K562 (cell line): ENCODE measurements around the gene DENND2A. TPM values are rescaled to one million over a fixed set of nuclear protein-coding genes. Genes with fewer than 3 reads are reported as not detected.
A peak's percentile ranks its signal among the peaks of the same experiment; 100 is the strongest.

Experiments used
- ATAC-seq: fragments of 200-7000 bp; cut with Tn5 transposase; 3 replicates; pipeline ENCODE4 v1.9.1; 2020; ENCODE audit warnings: moderate library complexity
- BruUV-seq: library from RNA; stranded (reverse); fragments of 400-500 nt; replicated peaks from 2 replicates; lab custom pipeline; 2021; lab: Mats Ljungman, UMichigan
- CTCF ChIA-PET: fragments of 300-600 bp; formaldehyde crosslinking; extraction: SDS; loops from one replicate; lab custom pipeline; 2021; ENCODE audit warnings: low intra/inter-chr PET ratio; lab: Yijun Ruan, JAX
- POLR2A ChIA-PET: fragments of 300-600, 350-650 bp; sonication (Branson Sonifier 250); formaldehyde crosslinking; extraction: SDS; loops from one replicate; lab custom pipeline; 2021; ENCODE audit warnings: antibody characterized with exemption, inconsistent platforms; lab: Yijun Ruan, JAX
- DNase-seq, 4 experiments: peaks; one replicate each; pipeline versions ENCODE4 v3.0.0 to v3.0.0-alpha.2; 2011 to 2018; ENCODE audit warnings: low spot score in 3 of 4, mixed read lengths in 3 of 4; ENCODE audit errors: extremely low read depth in 1 of 4
- FAIRE-seq: peaks from 2 replicates; lab custom pipeline; 2011; peaks lifted over from hg19 to GRCh38; lab: Jason Lieb, UNC
- H2AFZ ChIP-seq: 2 replicates; pipeline ENCODE4 v1.6.0; 2011; ENCODE audit warnings: low read depth, low read length, control low read depth, inconsistent platforms
- H3K27ac ChIP-seq: fragments of 200-600 bp; 3 replicates; pipeline ENCODE4 v1.8.0; 2011; ENCODE audit warnings: low read depth, mild to moderate bottlenecking, control low read depth, inconsistent platforms, low read length, moderate library complexity, mixed read lengths; ENCODE audit errors: extremely low read depth
- H3K27me3 ChIP-seq, 2 experiments: fragments of 300-600 bp in 1 of 2; 2 replicates in 1 of 2; 3 replicates in 1 of 2; pipeline versions ENCODE4 v1.6.0 to v1.8.0; 2011; ENCODE audit warnings: inconsistent platforms in 2 of 2, low read length in 2 of 2, mild to moderate bottlenecking in 1 of 2, mixed read lengths in 1 of 2, moderate library complexity in 1 of 2; ENCODE audit not compliant: control insufficient read depth in 2 of 2, insufficient read depth in 2 of 2
- H3K36me3 ChIP-seq: fragments of 300-600 bp; 3 replicates; pipeline ENCODE4 v1.8.0; 2011; ENCODE audit warnings: mild to moderate bottlenecking, low read length, inconsistent platforms; ENCODE audit not compliant: control insufficient read depth, insufficient read depth
- H3K4me1 ChIP-seq, 2 experiments: fragments of 200-600 bp in 1 of 2; replicated peaks in 1 of 2; 2 replicates in 1 of 2; 3 replicates in 1 of 2; pipeline versions ENCODE4 v1.5.1 to v1.8.0; 2011; ENCODE audit warnings: inconsistent platforms in 2 of 2, low read length in 2 of 2, mild to moderate bottlenecking in 1 of 2, mixed read lengths in 1 of 2, moderate library complexity in 1 of 2; ENCODE audit not compliant: control insufficient read depth in 2 of 2, insufficient read depth in 2 of 2
- H3K4me2 ChIP-seq: 2 replicates; pipeline ENCODE4 v1.6.1; 2011; ENCODE audit warnings: low read length, control low read depth, inconsistent platforms, mixed read lengths; ENCODE audit not compliant: insufficient read depth
- H3K4me3 ChIP-seq: fragments of 200-600 bp; sonication (generic), shearing (Covaris generic); 2 replicates; pipeline ENCODE4 v1.5.1; 2016; ENCODE audit warnings: control low read depth, inconsistent platforms
- H3K79me2 ChIP-seq: fragments of 200-600 bp; 3 replicates; pipeline ENCODE4 v1.8.0; 2011; ENCODE audit warnings: low read length, inconsistent platforms; ENCODE audit not compliant: control insufficient read depth, insufficient read depth
- H3K9ac ChIP-seq, 2 experiments: 2 replicates each; pipeline versions ENCODE4 v1.6.0 to v1.6.1; 2011; ENCODE audit warnings: low read depth in 2 of 2, low read length in 2 of 2, control low read depth in 1 of 2, inconsistent platforms in 1 of 2, mild to moderate bottlenecking in 1 of 2, mixed read lengths in 1 of 2; ENCODE audit not compliant: insufficient read depth in 1 of 2
- H3K9me1 ChIP-seq: one replicate; pipeline ENCODE4 v1.6.0; 2011; ENCODE audit warnings: inconsistent platforms, mild to moderate bottlenecking, low read length, moderate library complexity; ENCODE audit not compliant: control insufficient read depth, insufficient read depth
- H3K9me3 ChIP-seq: replicated peaks from 2 replicates; pipeline ENCODE4 v1.5.1; 2011; ENCODE audit warnings: low read depth, low read length, inconsistent platforms; ENCODE audit not compliant: control insufficient read depth, insufficient read depth
- H4K20me1 ChIP-seq: replicated peaks from 2 replicates; pipeline ENCODE4 v1.6.1; 2011; ENCODE audit warnings: low read length, inconsistent platforms, mixed read lengths; ENCODE audit not compliant: control insufficient read depth, insufficient read depth
- EZH2 ChIP-seq: IDR thresholded peaks from 2 replicates; pipeline ENCODE4 v1.6.1; 2012; ENCODE audit warnings: low read depth, mild to moderate bottlenecking, inconsistent platforms, low read length, borderline replicate concordance
- FOSL1 ChIP-seq: fragments of 200-800 bp; sonication (Bioruptor generic); conservative IDR thresholded peaks from 2 replicates; pipeline ENCODE4 v1.6.1; 2016; ENCODE audit warnings: missing genetic modification characterization, missing compliant biosample characterization
- KHSRP ChIP-seq: fragments of 450-650 bp; IDR thresholded peaks from 2 replicates; pipeline ENCODE4 v1.6.1; 2017
- SMARCB1 ChIP-seq: IDR thresholded peaks from 2 replicates; pipeline ENCODE4 v1.6.1; 2011; ENCODE audit warnings: improper control_type of control experiment, low read depth; ENCODE audit not compliant: insufficient read length
- SPI1 ChIP-seq: IDR thresholded peaks from 2 replicates; pipeline ENCODE4 v1.6.1; 2011; ENCODE audit warnings: low read depth, low read length, control low read depth, borderline replicate concordance
- U2AF1 ChIP-seq: fragments of 200-400 bp; formaldehyde crosslinking; optimal IDR thresholded peaks from 2 replicates; pipeline ENCODE3; 2017; ENCODE audit warnings: mild to moderate bottlenecking, low read depth, low read length, moderate library complexity
- ZBTB1 ChIP-seq: sonication (generic); formaldehyde crosslinking; IDR thresholded peaks from 2 replicates; pipeline ENCODE4 v1.8.1; 2023; ENCODE audit warnings: missing genetic modification reagents, low read depth, mild to moderate bottlenecking, borderline replicate concordance
- ZBTB7A ChIP-seq: IDR thresholded peaks from 2 replicates; pipeline ENCODE4 v1.6.1; 2011; ENCODE audit warnings: low read depth, mild to moderate bottlenecking, low read length, moderate library complexity, borderline replicate concordance; ENCODE audit not compliant: control insufficient read depth
- ZNF324 ChIP-seq: fragments of 250-450 bp; sonication (Bioruptor Pico); IDR thresholded peaks from 2 replicates; pipeline ENCODE4 v1.4.0; 2020; ENCODE audit warnings: mild to moderate bottlenecking
- ZNF347 ChIP-seq: fragments of 450-650 bp; formaldehyde crosslinking; IDR thresholded peaks from 2 replicates; pipeline ENCODE4 v1.4.0; 2020; ENCODE audit warnings: low read depth, mild to moderate bottlenecking, moderate library complexity
- ZNF57 ChIP-seq: fragments of 450-650 bp; formaldehyde crosslinking; IDR thresholded peaks from 2 replicates; pipeline ENCODE4 v1.4.0; 2020; ENCODE audit warnings: mild to moderate bottlenecking, moderate library complexity
- WGBS: fragments of 100-300 bp; shearing (Covaris generic); methylation state at CpG from one replicate; pipeline ENCODE4 v1.1.6; 2016; ENCODE audit warnings: low coverage, mixed read lengths; ENCODE audit not compliant: insufficient coverage; ENCODE audit errors: missing lambda C conversion rate; 5-methylcytosine and 5-hydroxymethylcytosine counted together
- in situ Hi-C: fragments of 300-500 bp; cut with MboI; formaldehyde crosslinking; loops from 4 replicates; pipeline ENCODE4 v1.15.0; 2018; ENCODE audit warnings: inconsistent platforms, mixed read lengths
- intact Hi-C: fragments of 100-400 bp; cut with micrococcal nuclease; formaldehyde crosslinking; loops from 2 replicates; pipeline ENCODE4 v1.14.2; 2022
- polyA plus RNA-seq, 8 experiments: library from polyadenylated mRNA; depleted of rRNA in 4 of 8; stranded (reverse) in 5 of 8; unstranded in 3 of 8; fragments of >200 nt; fragmentation: Nextera tagmentation in 2 of 8; fragmentation: Illumina TruSeq in 1 of 8; extraction: Ambion mirVana in 2 of 8; extraction: Trizol in 1 of 8; gene quantifications; 2 replicates each; pipeline versions ENCODE4 v1.2.1 to v1.2.3, GENCODE V29; 2011 to 2014; ENCODE audit warnings: inconsistent platforms in 1 of 8, missing spikeins in 1 of 8
- total RNA-seq, 7 experiments: library from RNA; depleted of rRNA in 6 of 7; stranded (reverse); fragments of >200 nt in 6 of 7; fragmentation: Illumina TruSeq in 2 of 7; extraction: Trizol in 2 of 7; gene quantifications; 2 replicates each; pipeline versions ENCODE4 v1.2.1 to v1.2.3, GENCODE V29; 2011 to 2021; ENCODE audit warnings: low replicate concordance in 1 of 7
- TF ChIP-seq, protein P1 (sequence below), 2 experiments: fragments of 450-650 bp in 1 of 2; IDR thresholded peaks; 2 replicates each; pipeline ENCODE4 v1.6.1; 2011 to 2017; ENCODE audit warnings: low read depth in 2 of 2, antibody characterized with exemption in 1 of 2, borderline replicate concordance in 1 of 2, low read length in 1 of 2, mild to moderate bottlenecking in 1 of 2, mixed read lengths in 1 of 2; ENCODE audit not compliant: control insufficient read depth in 1 of 2

DENND2A gene
- total and polyA plus RNA-seq, 9 of the 15 experiments (the other 6 are each of a cell fraction or from before 2014, with no cell fraction given) = not detected

DNA sequence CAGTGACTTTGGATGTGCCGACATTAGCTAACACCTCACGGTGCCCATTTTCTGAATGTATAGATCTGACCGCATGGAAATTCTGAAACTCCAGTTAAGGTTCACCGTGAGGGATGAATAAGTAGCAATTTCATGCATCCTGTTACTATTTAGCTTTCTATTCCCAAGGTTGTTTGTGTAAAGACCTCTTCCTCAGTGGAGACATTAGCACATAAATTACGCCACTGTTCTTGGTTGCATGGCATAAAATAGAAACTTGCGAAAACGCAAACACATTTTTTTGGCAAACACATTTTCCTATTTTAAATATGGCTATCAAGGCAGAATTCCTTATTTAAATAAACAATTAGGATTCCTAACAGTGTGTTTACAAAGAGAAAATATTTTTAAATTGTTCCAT lies 36.5 kb downstream of the DENND2A start (continued):
- TF ChIP-seq ZNF57 (CRISPR knock-in tag) (no peak), FOSL1 (tag) (no peak), KHSRP (no peak), U2AF1 (no peak), ZNF347 (no peak), SMARCB1 (no peak)

- H3K9me1 ChIP-seq = no peaks in the 10 kb centered on the region
- WGBS = 2% methylated on average over 21 of the region's 21 CpGs
- H3K4me3 ChIP-seq = no peak overlapping the region
- no TSS peak for BruUV-seq
- no peak overlapping the region for H3K4me2 ChIP-seq
- peaks cover 59 to 63% of the 10 kb centered on the region in 2 experiments for H3K27me3 ChIP-seq
- H3K4me1 ChIP-seq = no peaks in the 10 kb centered on the region
- no peak for DNase-seq
- no peak for FAIRE-seq
- intact Hi-C loops = no loop called here
- TF ChIP-seq ZBTB7A (no peak), ZBTB1 (CRISPR knock-in tag) (0 out of 2 replicates have a peak, but pooled peaks have one; percentile 40), ZNF324 (CRISPR knock-in tag) (no peak), SPI1 (peak; percentile 73; the same call in 1 of the 2 replicates), EZH2 (0 out of 2 replicates have a peak, but pooled peaks have one; percentile 2)
- TF ChIP-seq, protein P1, sequence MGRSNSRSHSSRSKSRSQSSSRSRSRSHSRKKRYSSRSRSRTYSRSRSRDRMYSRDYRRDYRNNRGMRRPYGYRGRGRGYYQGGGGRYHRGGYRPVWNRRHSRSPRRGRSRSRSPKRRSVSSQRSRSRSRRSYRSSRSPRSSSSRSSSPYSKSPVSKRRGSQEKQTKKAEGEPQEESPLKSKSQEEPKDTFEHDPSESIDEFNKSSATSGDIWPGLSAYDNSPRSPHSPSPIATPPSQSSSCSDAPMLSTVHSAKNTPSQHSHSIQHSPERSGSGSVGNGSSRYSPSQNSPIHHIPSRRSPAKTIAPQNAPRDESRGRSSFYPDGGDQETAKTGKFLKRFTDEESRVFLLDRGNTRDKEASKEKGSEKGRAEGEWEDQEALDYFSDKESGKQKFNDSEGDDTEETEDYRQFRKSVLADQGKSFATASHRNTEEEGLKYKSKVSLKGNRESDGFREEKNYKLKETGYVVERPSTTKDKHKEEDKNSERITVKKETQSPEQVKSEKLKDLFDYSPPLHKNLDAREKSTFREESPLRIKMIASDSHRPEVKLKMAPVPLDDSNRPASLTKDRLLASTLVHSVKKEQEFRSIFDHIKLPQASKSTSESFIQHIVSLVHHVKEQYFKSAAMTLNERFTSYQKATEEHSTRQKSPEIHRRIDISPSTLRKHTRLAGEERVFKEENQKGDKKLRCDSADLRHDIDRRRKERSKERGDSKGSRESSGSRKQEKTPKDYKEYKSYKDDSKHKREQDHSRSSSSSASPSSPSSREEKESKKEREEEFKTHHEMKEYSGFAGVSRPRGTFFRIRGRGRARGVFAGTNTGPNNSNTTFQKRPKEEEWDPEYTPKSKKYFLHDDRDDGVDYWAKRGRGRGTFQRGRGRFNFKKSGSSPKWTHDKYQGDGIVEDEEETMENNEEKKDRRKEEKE (IDR thresholded peaks at IDR 0.05; ENCODE audit: borderline replicate concordance in 1 of 2, control insufficient read depth in 1 of 2, low read depth in 2 of 2, low read length in 1 of 2) = no peak
- ChIA-PET POLR2A (interaction anchor here (1.0 to 1.7 kb wide), 2 partner anchors 9 to 12 kb away, joined by 3 to 4 read pairs; no protein-coding TSS in a partner anchor), CTCF (no interaction called here)
- no peak overlapping the region for H2AFZ ChIP-seq
- H4K20me1 ChIP-seq = 0 out of 2 replicates have a peak, but pooled peaks cover 3% of the 10 kb centered on the region
- no peaks in the 10 kb centered on the region for H3K36me3 ChIP-seq
- H3K79me2 ChIP-seq = no peaks in the 10 kb centered on the region
- in situ Hi-C loops = no loop called here
- peak; percentile 48 for ATAC-seq
- no peaks in the 10 kb centered on the region for H3K9me3 ChIP-seq
- H3K9ac ChIP-seq = no peak overlapping the region; a peak in 1 of 4 replicates
- no peak overlapping the region for H3K27ac ChIP-seq
These were observed 38.9 kb downstream of the DENND2A start for GRCh38 chr7:140601566-140602174.
